ENCODE data around the gene NTNG1. TPM values are rescaled to one million over a fixed set of nuclear protein-coding genes. Genes with fewer than 3 reads are reported as not detected.

NTNG1 gene
- total and polyA plus RNA-seq, 11 donors, result 4.6 TPM; not detected in 10

DNA sequence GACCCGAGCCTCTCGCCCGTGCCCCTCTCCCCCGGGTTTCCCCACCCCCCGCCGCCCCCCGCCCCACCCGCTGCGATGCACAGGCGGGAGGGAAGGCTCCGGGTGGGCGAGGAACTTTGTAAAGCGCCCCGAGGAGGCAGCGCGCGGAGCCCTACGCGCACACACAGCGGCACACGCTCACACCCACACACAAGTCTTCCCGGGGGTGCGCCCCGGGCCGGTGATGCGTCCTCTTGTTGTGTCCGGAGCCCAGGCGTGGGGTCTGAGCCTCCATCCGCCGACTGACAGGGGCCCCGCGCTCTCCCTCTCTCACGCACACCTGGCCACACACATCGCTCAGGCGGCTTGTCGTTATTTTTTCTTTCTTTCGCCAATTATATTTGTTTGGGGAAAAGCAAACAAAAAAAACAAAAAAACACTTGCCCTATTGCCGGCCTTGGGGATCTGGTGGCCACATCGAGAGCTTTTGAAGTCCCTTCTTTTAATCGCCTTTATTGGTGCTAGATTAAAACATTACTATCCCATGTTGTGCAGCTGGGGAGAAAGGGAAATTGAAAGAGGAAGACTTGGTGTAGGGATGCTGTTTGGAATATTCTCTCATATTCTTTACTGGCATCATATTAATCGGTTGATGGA, 770 bp downstream of the NTNG1 start:
- ATAC-seq (peak in 1 of 4 donors; percentile 29), DNase-seq (peak in 2 of 5 donors; percentile 16 to 64)
- H3K27ac ChIP-seq, result peak overlapping the region in 1 of 12 donors; percentile 50

DNA sequence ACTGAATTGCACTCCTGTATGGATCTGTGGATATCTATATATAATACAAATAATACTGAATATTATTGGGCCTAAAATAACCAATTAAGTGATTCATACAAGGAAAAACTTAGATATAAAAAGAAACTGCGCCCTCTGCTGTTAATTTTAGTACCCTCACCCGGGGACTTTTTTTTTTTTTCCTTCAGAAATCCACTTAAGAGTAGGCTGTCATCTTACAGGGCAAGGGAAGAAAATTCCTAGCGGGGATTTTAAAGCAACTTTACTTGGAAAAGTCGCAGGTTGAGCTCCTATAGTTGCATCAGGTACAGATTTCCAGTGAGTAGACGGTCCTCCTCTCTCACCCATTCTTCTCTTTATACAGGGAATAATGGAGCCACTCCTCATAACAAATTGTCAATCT, 1.3 kb downstream of the NTNG1 start:
- no peaks in the 10 kb centered on the region for H3K9me3 ChIP-seq
- TF ChIP-seq, protein P1, sequence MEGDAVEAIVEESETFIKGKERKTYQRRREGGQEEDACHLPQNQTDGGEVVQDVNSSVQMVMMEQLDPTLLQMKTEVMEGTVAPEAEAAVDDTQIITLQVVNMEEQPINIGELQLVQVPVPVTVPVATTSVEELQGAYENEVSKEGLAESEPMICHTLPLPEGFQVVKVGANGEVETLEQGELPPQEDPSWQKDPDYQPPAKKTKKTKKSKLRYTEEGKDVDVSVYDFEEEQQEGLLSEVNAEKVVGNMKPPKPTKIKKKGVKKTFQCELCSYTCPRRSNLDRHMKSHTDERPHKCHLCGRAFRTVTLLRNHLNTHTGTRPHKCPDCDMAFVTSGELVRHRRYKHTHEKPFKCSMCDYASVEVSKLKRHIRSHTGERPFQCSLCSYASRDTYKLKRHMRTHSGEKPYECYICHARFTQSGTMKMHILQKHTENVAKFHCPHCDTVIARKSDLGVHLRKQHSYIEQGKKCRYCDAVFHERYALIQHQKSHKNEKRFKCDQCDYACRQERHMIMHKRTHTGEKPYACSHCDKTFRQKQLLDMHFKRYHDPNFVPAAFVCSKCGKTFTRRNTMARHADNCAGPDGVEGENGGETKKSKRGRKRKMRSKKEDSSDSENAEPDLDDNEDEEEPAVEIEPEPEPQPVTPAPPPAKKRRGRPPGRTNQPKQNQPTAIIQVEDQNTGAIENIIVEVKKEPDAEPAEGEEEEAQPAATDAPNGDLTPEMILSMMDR (IDR thresholded peaks at IDR 0.05), result peak; percentile 46 to 73 (median 64)
- TF ChIP-seq POLR2A (IDR thresholded peaks at IDR 0.05), result no peak
- ATAC-seq, result no peak
- DNase-seq, result no peak
- intact Hi-C loops (cut with DNase I), result loop anchor here in 1 of 10 donors (10.0 kb wide), 1 partner anchor 1117 kb away; no protein-coding TSS in a partner anchor
- H3K4me3 ChIP-seq, result peak overlapping the region in 10 of 12 donors; percentile 30 to 60 (median 52)
- H3K36me3 ChIP-seq, result no peaks in the 10 kb centered on the region
- peaks cover 0 to 26% (median 10%) of the 10 kb centered on the region in 12 donors for H3K4me1 ChIP-seq
- 1 to 4% (median 2%) methylated on average over 5 of the region's 5 CpGs for WGBS, 4 donors
- peaks cover 12 to 78% (median 28%) of the 10 kb centered on the region in 9 donors for H3K27me3 ChIP-seq
- H3K27ac ChIP-seq, result peak overlapping the region in 1 of 12 donors; percentile 50

More for the DNA sequence above, 770 bp downstream of the NTNG1 start:
- Histone ChIP-seq H3K27me3 (peaks cover 12 to 75% (median 28%) of the 10 kb centered on the region in 9 donors), H3K9me3 (no peaks in the 10 kb centered on the region), H3K4me1 (peaks cover 0 to 26% (median 10%) of the 10 kb centered on the region in 12 donors), H3K36me3 (no peaks in the 10 kb centered on the region), H3K4me3 (peak overlapping the region; percentile 16 to 60 (median 50))
- 0 to 1% (median 1%) methylated on average over 33 to 41 of the region's 41 CpGs for WGBS, 4 donors
- intact Hi-C loops (cut with DNase I), result loop anchor here in 1 of 10 donors (10.0 kb wide), 1 partner anchor 1117 kb away; no protein-coding TSS in a partner anchor
- TF ChIP-seq POLR2A (IDR thresholded peaks at IDR 0.05), result no peak
- TF ChIP-seq, protein P1 (IDR thresholded peaks at IDR 0.05), result no peak

DNA sequence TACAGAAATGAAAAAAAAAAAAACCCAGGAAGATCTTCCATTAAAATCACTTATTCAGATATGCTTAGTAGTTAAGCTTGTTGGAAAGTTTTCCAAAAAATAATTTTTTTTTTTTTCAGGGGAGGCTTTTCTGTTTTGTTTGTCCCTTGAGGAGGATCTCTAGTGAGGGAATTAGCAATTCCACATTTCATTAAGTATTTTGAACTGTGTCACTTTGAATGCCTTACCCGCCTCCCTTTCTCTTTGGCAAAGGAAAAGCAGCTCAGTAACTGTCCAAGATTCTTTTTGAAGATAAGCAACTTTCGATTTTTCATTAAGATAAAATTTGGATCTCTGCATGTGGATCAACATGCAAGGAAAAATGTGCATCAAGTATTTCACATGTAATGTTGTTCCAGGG, 1.8 kb downstream of the NTNG1 start:
- Histone ChIP-seq H3K9me3 (no peaks in the 10 kb centered on the region), H3K27ac (no peak overlapping the region), H3K27me3 (peaks cover 12 to 78% (median 28%) of the 10 kb centered on the region in 9 donors), H3K36me3 (no peaks in the 10 kb centered on the region), H3K4me3 (no peak overlapping the region), H3K4me1 (peaks cover 0 to 26% (median 10%) of the 10 kb centered on the region in 12 donors)
- 46 to 54% (median 51%) methylated on average over 2 of the region's 2 CpGs for WGBS, 4 donors
- TF ChIP-seq, protein P1 (IDR thresholded peaks at IDR 0.05), result no peak
- no peak for TF ChIP-seq POLR2A (IDR thresholded peaks at IDR 0.05)
- DNase-seq (no peak), ATAC-seq (no peak)
- intact Hi-C loops (cut with DNase I), result loop anchor here in 1 of 10 donors (10.0 kb wide), 1 partner anchor 1118 kb away; no protein-coding TSS in a partner anchor

DNA sequence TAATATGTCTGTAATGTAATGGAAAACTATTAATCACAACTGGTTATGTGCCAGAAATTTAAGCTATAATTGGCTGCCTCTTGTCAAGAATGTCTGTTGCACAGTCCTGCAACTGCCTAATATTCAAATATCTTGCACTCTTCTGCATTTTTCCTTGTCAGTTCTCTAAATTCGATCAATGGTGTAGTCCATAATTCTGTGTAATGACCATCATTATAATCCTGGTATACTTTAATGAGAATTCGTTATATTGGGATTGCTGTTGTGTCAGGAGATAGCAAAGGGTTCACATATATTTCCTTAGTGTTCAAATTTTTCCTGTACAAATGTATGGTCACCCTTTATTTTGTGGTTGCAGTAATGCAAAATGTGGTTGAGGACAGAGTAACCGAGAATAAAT, 4.8 kb downstream of the NTNG1 start:
- H3K4me3 ChIP-seq, result no peak overlapping the region
- intact Hi-C loops (cut with DNase I), result loop anchor here in 1 of 10 donors (10.0 kb wide), 1 partner anchor 1121 kb away; no protein-coding TSS in a partner anchor
- DNase-seq (no peak), ATAC-seq (no peak)
- H3K4me1 ChIP-seq, result peaks cover 0 to 13% (median 4%) of the 10 kb centered on the region in 12 donors
- TF ChIP-seq, protein P1 (IDR thresholded peaks at IDR 0.05), result no peak
- no peak for TF ChIP-seq POLR2A (IDR thresholded peaks at IDR 0.05)
- H3K36me3 ChIP-seq, result no peaks in the 10 kb centered on the region
- H3K27ac ChIP-seq, result no peak overlapping the region
- whole genome bisulfite sequencing, 4 donors, result 71 to 77% (median 75%) methylated on average over 3 of the region's 3 CpGs
- no peaks in the 10 kb centered on the region for H3K9me3 ChIP-seq
- peaks cover 6 to 64% (median 20%) of the 10 kb centered on the region in 9 donors for H3K27me3 ChIP-seq
